B cell (primary cell): ENCODE data around the gene TTC27.

Source experiments
- CTCF ChIP-seq: fragments of 200-600 bp; IDR thresholded peaks from one replicate; pipeline ENCODE4 v1.8.0; 2022; ENCODE audit warnings: antibody characterized with exemption, mild to moderate bottlenecking
- EZH2 ChIP-seq: IDR thresholded peaks from 2 replicates; pipeline ENCODE4 v1.6.1; 2012; ENCODE audit warnings: borderline replicate concordance, low read depth, mild to moderate bottlenecking, moderate library complexity, low read length; ENCODE audit not compliant: insufficient read depth, poor library complexity, severe bottlenecking

- TF ChIP-seq EZH2 (no peak), CTCF (no peak)
Observed at GRCh38 chr2:32732912-32733472, 105.1 kb downstream of the TTC27 start.
